DND-41 (cell line): ENCODE measurements around the gene GFOD1.

Experiments
- ATAC-seq: fragments of 200-7000 bp; cut with Tn5 transposase; 3 replicates; pipeline ENCODE4 v1.9.1; 2021; ENCODE audit warnings: low read depth; ENCODE audit not compliant: insufficient read depth
- DNase-seq: peaks from one replicate; pipeline ENCODE4 v3.0.0-alpha.2; 2020
- H2AFZ ChIP-seq: 2 replicates; pipeline ENCODE4 v1.6.0; 2012; ENCODE audit warnings: low read depth, low read length
- H3K27ac ChIP-seq: 2 replicates; pipeline ENCODE4 v1.5.1; 2012; ENCODE audit warnings: low read length, inconsistent platforms
- H3K27me3 ChIP-seq: fragments of 200-600 bp; sonication (generic); 2 replicates; pipeline ENCODE4 v1.6.0; 2012; ENCODE audit warnings: low read length, mild to moderate bottlenecking, inconsistent platforms; ENCODE audit not compliant: insufficient read depth, poor library complexity
- H3K36me3 ChIP-seq: 2 replicates; pipeline ENCODE4 v1.5.1; 2012; ENCODE audit warnings: low read length, inconsistent platforms; ENCODE audit not compliant: insufficient read depth
- H3K4me1 ChIP-seq: 2 replicates; pipeline ENCODE4 v1.5.1; 2012; ENCODE audit warnings: mild to moderate bottlenecking, low read length; ENCODE audit not compliant: insufficient read depth
- H3K4me2 ChIP-seq: 2 replicates; pipeline ENCODE4 v1.6.0; 2012; ENCODE audit warnings: mild to moderate bottlenecking, moderate library complexity, low read length, inconsistent platforms; ENCODE audit not compliant: insufficient read depth
- H3K4me3 ChIP-seq, 2 experiments: fragments of 200-600 bp in 1 of 2; shearing (Covaris generic) in 1 of 2; 2 replicates each; pipeline ENCODE4 v1.5.1; 2012 to 2016; ENCODE audit warnings: inconsistent platforms in 2 of 2, low read length in 2 of 2, mild to moderate bottlenecking in 2 of 2, low read depth in 1 of 2, moderate library complexity in 1 of 2
- H3K79me2 ChIP-seq: 2 replicates; pipeline ENCODE4 v1.6.0; 2012; ENCODE audit warnings: low read length, inconsistent platforms; ENCODE audit not compliant: insufficient read depth
- H3K9ac ChIP-seq: 2 replicates; pipeline ENCODE4 v1.6.0; 2012; ENCODE audit warnings: low read depth, mild to moderate bottlenecking, inconsistent platforms, low read length, moderate library complexity
- H3K9me3 ChIP-seq: 2 replicates; pipeline ENCODE4 v1.5.1; 2012; ENCODE audit warnings: low read length, moderate library complexity, mild to moderate bottlenecking, inconsistent platforms; ENCODE audit not compliant: insufficient read depth, severe bottlenecking
- H4K20me1 ChIP-seq: 2 replicates; pipeline ENCODE4 v1.6.0; 2012; ENCODE audit warnings: low read length; ENCODE audit not compliant: insufficient read depth
- CTCF ChIP-seq: IDR thresholded peaks from 2 replicates; pipeline ENCODE4 v1.5.1; 2012; ENCODE audit warnings: borderline replicate concordance, low read length, moderate library complexity, mild to moderate bottlenecking; ENCODE audit not compliant: poor library complexity, severe bottlenecking; ENCODE audit errors: extremely low read depth
- EZH2 ChIP-seq: IDR thresholded peaks from 3 replicates; pipeline ENCODE4 v1.6.1; 2012; ENCODE audit warnings: borderline replicate concordance, low read depth, mild to moderate bottlenecking, moderate library complexity, low read length, inconsistent platforms; ENCODE audit not compliant: severe bottlenecking

Gene GFOD1

GRCh38 chr6:13453771-13454251 is 33.6 kb downstream of the GFOD1 start:
- Histone ChIP-seq H3K9me3 (no peaks in the 10 kb centered on the region), H4K20me1 (no peaks in the 10 kb centered on the region), H3K79me2 (no peaks in the 10 kb centered on the region), H3K27ac (no peak overlapping the region), H3K27me3 (no peaks in the 10 kb centered on the region), H2AFZ (no peak overlapping the region), H3K9ac (no peak overlapping the region), H3K4me1 (peaks cover 22% of the 10 kb centered on the region), H3K4me3 (no peak overlapping the region), H3K4me2 (no peak overlapping the region), H3K36me3 (no peaks in the 10 kb centered on the region)
- ATAC-seq (no peak), DNase-seq (no peak)
- TF ChIP-seq EZH2 (no peak), CTCF (no peak)

- Histone ChIP-seq H3K27me3 (no peaks in the 10 kb centered on the region), H3K4me3 (no peak overlapping the region), H3K9ac (no peak overlapping the region), H3K79me2 (no peaks in the 10 kb centered on the region), H3K4me2 (no peak overlapping the region), H2AFZ (no peak overlapping the region), H3K9me3 (no peaks in the 10 kb centered on the region), H3K4me1 (peaks cover 22% of the 10 kb centered on the region), H3K36me3 (no peaks in the 10 kb centered on the region), H3K27ac (no peak overlapping the region), H4K20me1 (no peaks in the 10 kb centered on the region)
- no peak for TF ChIP-seq EZH2
- TF ChIP-seq CTCF, result no peak
- DNase-seq, result no peak
- no peak for ATAC-seq
Measured at GRCh38 chr6:13453153-13453552, 34.2 kb downstream of the GFOD1 start.

- H3K27me3 ChIP-seq, result no peaks in the 10 kb centered on the region
- no peaks in the 10 kb centered on the region for H3K79me2 ChIP-seq
- no peak overlapping the region for H3K27ac ChIP-seq
- no peak overlapping the region for H3K4me2 ChIP-seq
- H3K4me1 ChIP-seq, result peaks cover 22% of the 10 kb centered on the region
- H3K9ac ChIP-seq, result no peak overlapping the region
- H3K4me3 ChIP-seq, result no peak overlapping the region
- no peak for TF ChIP-seq EZH2
- no peak for TF ChIP-seq CTCF
- no peaks in the 10 kb centered on the region for H3K36me3 ChIP-seq
- DNase-seq, result no peak
- no peaks in the 10 kb centered on the region for H4K20me1 ChIP-seq
- H2AFZ ChIP-seq, result no peak overlapping the region
- no peak for ATAC-seq
- no peaks in the 10 kb centered on the region for H3K9me3 ChIP-seq
Measured at GRCh38 chr6:13452346-13453117, 34.9 kb downstream of the GFOD1 start.
